NCI-H2107 (cell line): ENCODE measurements around the gene PCCB.
A peak's percentile ranks its signal among the peaks of the same experiment; 100 is the strongest.
"Not testable (repeated sequence)": the region's sequence is repeated elsewhere in the genome, so short reads cannot be mapped to it uniquely, and the experiment has no call there.

Experiments
- DNase-seq: peaks from one replicate; lab custom pipeline; 2025; lab: John Stamatoyannopoulos, UW

The PCCB gene

DNA sequence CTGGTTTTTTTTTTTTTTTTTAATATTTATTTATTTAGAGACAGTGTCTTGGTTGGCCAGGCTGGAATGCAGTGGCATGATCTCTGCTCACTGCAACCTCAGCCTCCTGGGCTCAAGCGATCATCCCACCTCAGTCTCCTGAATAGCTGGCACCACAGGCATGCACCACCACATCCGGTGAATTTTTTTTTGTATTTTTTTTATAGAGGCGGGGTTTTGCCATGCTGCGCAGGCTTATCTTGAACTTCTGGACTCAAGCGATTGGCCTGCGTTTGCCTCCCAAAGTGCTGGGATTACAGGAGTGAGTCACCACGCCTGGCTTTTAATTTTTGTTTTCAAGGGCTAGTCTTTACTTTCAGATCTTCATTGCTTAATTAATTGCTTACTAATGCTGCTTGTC is 13.1 kb downstream of the PCCB start:
- DNase-seq = no peak

DNA sequence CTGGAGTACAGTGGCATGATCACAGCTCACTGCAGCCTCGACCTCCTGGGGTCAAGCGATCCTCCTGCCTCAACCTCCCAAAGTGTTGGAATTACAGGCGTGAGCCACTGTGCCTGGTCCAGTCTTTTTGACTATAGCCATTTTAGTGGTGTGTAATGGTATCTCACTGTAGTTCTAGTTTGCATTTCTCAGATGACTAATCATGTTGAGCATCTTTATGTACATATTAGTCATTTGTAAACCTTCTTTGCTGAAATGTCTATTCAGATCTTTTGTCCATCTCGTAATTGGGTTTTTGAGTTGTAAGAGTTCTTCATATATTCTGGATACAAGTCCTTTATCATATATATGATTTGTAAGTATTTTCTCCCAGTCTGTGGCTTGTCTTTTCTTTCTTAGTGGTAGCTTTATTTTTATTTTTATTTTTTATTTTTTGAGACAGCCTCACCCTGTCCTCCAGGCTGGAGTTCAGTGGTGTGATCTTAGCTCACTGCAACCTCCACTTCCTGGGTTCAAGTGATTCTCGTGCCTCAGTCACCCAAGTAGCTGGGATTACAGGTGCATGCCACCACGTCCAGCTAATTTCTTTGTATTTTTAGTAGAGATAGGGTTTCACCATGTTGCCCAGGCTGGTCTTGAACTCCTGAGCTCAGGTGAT is 16.5 kb downstream of the PCCB start:
- not testable (repeated sequence) for DNase-seq

DNA sequence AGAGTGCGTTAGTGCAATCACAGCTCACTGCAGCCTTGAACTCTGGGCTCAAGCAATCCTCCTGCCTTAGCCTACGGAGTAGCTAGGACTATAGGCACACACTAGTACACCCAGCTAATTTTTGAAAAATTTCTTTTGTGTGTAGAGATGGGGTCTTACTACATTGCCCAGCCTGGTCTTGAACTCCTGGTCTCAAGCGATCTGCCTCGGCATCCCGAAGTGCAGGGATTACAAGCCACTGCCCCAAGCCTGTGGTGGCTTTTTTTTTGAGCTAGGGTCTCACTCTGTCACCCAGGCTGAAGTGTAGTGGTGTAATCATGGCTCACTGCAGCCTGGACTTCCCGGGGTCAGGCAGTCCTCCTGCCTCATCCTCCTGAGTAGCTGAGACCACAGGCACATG is 17.1 kb downstream of the PCCB start:
- DNase-seq = no peak

DNA sequence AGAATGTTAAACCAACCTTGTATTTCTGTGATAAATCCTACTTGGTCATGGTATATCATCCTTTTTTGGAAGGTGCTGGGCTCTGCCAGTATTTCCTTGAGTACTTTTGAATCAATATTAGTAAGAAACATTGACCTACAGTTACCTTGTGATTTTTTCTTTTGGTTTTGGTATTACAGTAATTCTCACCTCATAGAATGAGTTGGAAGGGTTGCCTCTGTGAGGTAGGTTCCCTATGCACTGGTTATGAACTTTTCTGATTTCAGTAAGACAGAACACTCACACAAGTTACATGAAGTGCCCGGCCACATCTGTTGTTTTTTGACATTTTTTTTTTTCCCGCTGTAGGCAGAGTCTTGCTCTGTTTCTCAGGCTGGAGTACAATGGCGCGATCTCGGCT is 20.0 kb downstream of the PCCB start:
- DNase-seq = no peak

DNA sequence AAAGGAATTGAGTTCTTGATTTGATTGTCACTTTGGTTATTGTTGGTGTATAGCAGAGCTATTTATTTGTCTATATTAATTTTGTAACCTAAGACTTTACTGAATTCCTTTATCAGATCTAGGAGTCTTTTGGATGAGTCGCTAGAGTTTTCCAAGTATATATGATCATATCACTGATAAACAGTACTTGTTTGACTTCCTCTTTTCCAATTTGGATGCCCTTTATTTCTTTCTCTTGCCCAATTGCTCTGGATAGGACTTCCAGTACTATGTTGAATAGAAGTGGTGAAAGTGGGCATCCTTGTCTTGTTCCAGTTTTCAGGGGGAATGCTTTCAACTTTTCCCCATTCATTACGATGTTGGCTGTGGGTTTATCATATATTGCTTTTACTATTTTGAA is 21.5 kb downstream of the PCCB start:
- not testable (repeated sequence) for DNase-seq

DNA sequence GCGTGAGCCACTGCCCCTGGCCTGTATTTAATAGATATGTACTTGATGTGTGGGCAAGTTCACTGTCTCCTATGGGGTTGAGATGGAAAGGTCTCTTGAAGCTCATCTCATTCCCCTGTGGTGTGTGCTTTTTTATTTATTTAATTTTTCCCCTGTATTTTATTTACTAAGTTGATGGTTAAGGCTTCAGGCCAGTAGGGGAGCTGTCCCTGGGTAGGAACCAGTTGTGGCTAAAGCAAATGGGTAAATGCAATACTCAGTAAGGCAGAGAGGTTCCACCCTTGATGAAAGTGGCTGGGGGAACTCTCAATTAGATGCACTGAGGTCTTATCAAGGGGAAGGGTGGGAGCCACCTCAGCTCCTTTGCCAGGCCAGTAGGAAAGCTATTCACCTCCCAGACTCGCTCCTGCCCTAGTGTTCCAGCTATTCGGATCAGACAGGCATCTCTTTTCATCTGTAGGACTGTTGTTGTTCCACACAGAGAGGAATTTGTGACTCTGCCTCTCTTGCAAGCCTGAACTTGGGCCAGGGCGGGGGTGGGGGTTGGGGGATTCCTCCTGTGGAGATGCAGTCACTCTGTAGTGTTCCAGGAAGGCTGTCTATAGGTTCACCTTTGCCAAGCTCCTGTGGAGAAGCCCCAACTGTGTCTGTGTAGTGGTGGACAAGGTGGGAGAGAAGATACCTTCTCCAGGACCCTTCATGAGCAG is 26.1 kb downstream of the PCCB start:
- no peak for DNase-seq

DNA sequence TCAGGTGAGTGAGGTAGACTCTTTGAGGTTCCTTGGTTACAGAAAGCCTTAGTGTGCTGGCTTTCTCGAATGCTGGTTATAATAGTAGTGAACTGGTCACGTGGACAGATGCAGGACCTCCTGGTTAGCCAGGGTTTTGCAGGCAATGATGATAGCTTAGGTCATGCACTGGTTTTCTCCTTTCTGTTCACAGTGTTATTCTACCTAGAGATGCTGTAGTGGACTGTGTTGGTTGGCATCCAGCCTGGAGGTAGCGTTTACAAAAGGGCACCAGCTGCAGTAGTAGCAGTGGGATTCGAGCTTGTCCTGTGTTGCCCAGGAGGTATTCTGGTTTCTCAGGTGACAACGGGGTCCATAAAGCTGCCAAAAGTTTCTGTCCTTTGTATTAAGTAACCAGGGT is 27.0 kb downstream of the PCCB start:
- no peak for DNase-seq

DNA sequence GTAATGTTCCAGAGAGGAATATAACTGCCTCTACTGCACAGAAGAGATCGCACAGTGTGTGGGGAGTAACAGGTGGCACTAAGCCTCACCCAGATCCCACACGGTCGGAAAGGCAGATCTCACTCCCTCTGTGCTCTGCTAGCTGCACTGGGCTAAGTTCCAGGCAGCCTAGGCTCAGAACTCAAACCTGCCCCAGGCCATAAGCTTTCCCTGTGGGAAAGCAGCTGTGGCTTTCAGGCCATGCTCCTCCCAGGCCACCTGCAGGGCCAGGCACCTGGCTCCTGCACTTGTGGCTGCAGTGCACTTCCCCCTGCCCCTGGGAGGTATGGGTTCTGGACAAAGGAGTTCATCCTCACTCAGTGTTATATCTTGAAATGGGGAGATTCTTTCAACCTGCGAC is 27.5 kb downstream of the PCCB start:
- DNase-seq = peak; percentile 80

DNA sequence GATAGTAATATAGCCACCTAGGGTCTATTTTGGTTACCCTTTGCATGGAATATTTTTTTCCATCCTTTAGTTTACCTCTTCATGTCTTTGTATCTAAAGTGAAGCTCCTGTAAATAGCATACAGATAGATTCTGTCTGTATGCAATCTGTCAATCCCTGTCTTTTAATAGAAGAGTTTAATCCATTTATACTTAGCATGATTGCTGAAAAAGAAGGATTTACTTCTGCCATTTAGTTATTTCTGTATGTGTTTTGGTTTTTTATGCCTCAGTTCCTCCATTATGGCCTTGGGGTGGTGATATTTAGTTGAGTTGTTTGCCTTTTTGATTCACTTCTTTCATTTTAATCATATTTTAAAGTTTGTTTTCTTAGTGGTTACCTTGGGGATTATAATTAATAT is 29.0 kb downstream of the PCCB start:
- DNase-seq = no peak

DNA sequence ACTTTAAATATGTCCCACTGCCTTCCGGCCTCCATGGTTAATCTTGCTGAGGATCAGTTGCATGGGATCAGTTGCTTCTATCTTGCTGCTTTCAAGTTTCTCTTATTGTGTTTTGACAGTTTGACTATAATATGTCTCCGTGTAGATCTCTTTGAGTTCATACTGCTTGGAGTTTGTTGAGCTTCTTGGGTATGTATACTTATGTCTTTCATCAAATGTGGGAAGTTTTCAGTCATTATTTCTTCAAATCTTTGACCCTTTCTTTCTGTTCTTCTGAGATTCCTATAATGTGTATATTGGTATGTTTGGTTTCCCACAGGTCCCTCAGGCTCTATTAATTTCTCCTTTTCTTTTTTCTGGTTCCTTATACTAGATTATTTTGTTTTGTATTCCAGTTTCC is 30.8 kb downstream of the PCCB start:
- no peak for DNase-seq

DNA sequence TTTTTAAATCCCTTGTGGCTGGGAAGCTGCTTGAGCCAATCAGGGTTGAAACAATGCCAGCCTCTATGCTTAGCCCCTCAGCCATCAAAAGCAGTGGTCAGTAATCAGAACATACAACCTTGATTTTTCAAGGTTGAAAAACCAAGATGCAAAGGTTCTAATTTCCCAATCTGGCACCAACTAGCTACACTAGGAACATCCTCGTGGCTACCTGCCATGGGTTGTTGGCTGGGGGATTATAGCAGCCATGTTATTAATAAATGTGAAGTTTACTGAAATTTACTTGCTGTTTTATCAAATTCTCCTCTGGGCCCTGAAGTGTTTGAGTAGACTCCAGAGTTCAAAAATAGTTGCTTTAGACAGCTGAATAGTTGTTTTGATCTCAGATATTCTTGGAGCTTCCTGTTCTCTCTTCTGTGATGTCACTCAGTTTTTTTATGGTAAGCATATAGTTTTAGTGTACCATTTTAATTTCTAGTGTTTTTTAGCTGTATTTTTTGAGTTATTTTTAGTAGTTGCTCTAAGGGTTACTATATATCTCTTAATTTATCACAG is 31.9 kb downstream of the PCCB start:
- no peak for DNase-seq

DNA sequence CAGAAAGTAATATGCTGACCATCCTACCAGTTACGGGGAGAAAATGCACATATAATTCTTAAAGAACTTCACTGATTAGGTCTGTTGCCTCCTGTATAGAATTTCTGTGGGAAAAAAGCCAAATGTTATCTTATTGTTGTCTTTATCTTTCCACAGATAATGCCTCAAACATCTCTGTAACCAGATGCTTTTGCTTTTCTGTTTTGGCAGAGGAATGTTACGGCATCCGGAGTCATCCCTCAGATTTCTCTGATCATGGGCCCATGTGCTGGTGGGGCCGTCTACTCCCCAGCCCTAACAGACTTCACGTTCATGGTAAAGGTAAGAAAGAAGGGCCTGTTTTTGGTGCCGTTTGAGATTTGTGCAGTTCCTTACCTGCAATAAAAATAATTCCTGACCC is 33.5 kb downstream of the PCCB start:
- no peak for DNase-seq

DNA sequence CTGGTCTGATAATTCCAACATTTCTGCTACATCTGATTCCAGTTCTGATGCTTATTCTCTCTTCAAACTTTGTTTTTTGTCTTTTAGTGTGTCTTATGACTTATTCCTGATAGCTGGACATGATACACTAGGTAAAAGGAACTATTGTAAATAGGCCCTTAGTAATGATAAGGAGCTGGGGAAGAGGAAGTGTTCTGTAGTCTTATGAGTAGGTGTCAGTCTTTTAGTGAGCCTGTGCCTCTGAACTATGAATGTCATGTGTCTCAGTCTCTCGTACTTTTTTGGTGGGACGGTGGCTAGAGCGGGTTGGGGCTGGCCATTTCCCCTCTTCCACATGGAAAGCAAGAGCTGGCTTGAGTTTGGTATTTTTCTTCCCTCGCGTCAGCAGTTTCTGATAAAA is 41.2 kb downstream of the PCCB start:
- DNase-seq = no peak

DNA sequence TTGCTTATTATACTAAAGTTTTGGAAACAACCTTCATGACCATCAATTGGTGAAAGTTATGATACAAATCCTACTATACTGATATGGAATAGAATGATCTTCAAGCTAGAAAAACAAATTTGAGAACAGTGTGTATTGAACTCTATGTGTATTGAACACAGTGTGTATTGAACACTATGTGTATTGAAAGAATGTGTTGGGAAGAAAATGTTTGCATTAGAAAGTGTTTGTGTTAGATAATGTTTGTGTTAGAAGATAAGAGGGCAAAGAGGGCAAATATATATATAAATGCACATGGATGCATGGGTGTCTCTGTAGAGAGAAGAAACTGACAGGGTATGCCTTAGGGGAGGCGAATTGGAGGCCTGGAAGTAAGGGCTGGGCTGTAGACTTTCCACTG is 42.4 kb downstream of the PCCB start:
- no peak for DNase-seq

DNA sequence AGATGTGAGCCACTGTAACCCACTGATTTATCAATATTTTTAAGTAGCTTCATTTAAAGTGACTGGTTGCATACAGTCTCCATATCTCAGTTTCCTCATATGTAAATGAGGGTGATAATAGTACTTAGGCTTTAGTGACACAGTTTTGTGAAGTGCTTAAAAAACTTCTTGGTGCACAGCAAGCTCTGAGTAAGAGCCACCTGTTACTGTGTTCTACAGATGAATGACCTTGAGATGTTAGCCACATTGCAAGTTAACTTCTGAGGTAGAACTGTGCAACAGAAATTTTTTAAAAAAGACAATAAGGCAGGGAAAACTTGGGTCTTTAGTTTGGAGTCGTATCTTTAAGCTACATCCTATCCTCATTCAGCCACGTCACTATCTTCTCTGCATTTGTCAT is 43.1 kb downstream of the PCCB start:
- DNase-seq = no peak

DNA sequence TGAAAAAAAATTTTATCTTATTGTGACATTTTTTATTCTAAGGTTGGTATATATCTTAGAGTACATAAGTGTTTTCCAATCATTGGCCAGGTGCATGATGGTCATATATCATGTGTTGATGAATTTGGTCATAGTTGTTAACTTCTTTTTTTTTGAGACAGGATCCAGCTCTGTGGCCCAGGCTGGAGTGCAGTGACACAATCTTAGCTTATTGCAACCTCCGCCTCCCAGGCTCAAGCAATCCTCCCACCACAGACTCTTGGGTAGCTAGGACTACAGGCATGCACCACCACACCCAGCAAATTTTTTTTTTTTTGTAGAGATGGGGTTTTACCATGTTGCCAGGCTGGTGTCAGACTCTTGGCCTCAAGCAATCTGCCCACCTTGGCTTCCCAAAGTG is 44.0 kb downstream of the PCCB start:
- no peak for DNase-seq

DNA sequence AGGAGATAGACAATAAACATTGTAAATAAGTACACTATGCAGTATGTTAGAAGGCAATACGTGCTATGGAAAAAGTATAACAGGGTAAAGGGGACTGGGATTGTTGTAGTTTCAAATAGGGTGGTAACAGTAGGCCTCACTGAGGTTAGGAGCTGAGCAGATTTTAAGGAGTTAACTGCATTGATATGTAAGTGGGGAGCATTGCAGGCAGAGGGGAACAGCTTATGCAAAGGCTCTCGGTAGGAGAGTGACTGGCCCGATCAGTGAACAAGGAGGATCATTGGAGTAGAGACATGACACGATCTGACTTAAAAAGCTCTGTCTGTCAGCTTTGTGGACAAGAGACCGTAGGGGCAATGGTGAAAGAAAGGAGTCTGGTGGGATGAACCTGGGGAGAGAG is 46.8 kb downstream of the PCCB start:
- DNase-seq = no peak

DNA sequence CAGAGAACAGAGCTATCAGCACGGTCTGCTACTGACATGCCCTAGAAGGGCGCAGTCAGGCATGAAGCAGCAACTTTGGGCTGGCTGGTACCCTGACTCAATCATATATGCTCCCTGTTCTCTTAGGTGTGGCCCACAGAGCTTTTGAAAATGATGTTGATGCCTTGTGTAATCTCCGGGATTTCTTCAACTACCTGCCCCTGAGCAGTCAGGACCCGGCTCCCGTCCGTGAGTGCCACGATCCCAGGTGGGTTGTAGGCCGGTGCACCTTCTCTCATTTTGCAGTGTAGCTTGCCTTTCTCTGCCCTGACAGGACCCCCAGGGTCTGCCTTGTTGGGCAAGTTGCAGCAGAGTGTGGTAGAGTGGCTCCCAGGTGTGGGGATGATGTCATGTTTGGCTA is 47.7 kb downstream of the PCCB start:
- DNase-seq = no peak

DNA sequence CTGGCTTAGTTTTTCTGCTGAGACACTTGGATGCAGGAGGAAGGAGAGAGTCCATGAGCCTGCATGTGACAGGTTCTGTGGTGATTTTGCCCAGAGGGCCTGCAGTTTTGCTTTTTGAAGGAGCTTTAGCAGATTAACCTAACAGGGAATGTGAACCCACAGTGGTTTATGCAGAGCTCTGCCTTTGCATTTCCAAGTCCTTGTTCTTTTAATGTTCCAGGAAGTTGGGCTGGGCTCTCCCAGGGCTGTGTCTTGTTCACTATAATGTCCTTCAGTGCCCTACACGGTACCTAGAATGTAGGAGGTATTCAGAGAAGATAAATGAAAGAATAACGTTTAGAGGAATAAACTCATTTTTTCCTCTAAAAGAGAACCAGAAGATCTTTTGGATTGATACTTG is 50.3 kb downstream of the PCCB start:
- no peak for DNase-seq

DNA sequence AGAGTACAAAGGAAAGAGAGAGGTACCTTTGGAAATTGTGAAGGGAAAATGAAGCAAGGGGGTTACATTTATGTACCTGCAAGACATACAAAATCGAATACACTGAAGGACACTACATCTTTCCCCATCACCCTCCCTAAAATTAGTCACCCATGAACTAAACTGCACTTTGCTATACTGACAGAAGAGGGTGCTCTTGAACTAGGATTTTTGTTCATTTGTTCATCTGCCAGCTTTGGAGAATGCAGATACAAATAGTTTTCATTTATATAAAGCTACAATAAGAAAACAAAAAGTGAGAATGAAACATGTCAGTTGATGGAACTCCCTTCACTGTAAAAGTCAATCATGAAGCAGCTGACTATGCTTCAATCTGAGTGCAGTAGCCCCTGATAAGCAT is 55.7 kb downstream of the PCCB start:
- no peak for DNase-seq

DNA sequence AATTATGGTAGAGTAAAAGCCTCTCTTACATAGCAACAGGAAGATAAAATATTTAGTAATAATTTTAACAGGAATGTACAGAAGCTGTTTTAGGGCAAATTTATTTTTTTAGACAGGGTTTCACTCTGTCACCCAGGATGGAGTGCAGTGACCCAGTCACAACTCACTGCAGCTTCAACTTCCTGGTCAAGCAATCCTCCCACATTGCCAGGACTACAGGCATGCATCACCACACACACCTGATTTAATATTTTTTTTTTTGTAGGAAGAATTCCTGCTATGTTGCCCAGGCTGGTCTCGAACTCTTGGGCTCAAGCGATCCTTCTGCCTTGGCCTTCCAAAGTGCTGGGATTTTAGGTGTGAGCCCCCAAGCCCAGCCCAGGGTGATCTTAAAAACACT is 61.1 kb downstream of the PCCB start:
- DNase-seq = no peak

DNA sequence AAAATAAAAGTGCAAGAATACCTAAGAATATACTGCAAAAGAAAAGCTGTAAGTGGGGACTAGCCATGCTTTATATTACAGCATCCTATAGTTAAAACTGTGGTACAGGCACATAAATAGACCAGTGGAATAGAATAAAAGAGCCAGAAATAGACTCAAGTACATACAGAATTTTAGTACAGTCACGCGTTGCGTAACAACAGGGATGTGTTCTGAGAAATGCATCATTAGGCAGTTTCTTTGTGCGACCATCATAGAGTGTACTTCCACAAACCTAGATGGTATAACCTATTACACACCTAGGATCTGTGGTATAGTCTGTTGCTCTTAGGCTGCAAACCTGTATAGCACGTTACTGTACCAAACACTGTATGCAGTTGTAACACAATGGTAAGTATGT is 61.8 kb downstream of the PCCB start:
- DNase-seq = no peak

DNA sequence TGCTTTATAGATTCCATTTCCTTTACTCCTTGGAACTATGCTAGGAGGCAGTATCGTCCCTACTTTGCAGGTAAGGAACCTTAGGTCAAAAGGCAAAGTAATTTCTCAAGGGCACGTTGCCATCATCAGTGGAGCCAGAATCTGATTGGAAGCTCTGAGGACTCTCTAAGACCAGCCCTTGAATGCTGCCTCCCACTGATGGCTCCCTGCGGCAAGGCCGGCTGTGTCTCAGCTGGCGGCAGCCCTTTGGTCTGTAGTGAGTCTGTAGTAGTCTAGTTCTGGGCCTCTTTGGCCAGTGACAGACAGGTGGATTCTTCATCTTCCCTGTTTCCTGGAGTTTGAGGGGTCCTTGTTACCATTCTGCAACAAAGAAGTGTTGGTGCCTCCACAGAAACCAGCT is 76.2 kb downstream of the PCCB start:
- DNase-seq = no peak

DNA sequence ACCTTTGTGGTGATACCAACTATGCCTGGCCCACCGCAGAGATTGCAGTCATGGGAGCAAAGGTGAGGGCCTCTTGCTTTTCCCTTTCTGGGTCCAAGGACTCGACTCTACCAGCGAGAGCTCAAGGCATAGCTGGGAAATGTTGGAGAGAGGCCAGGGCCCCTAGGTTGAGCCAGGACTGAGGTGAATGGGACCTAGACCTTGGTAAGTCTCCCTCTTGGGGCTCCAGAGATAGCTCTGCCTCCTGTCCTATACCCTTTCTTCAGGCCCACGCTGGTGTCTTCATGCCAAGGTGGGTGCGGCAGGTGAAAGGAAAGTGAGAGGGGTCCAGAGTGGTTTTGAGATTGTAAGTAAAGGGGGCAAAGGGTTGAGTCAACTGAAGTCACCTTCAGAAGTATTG is 77.5 kb downstream of the PCCB start:
- no peak for DNase-seq
